Skeletal muscle satellite cell (primary cell): Measurements from ENCODE around the gene RAB1A.

Source experiments
- H3K27me3 ChIP-seq: 2 replicates; pipeline ENCODE4 v1.7.0; 2013; ENCODE audit warnings: low read length; ENCODE audit not compliant: control insufficient read depth, insufficient read depth
- H3K36me3 ChIP-seq: 2 replicates; pipeline ENCODE4 v1.7.0; 2013; ENCODE audit warnings: mild to moderate bottlenecking, control low read depth, low read length; ENCODE audit not compliant: insufficient read depth
- H3K4me1 ChIP-seq: 2 replicates; pipeline ENCODE4 v1.7.0; 2013; ENCODE audit warnings: low read length; ENCODE audit not compliant: control insufficient read depth, insufficient read depth
- H3K4me2 ChIP-seq: 2 replicates; pipeline ENCODE4 v1.7.0; 2013; ENCODE audit warnings: mild to moderate bottlenecking, low read length
- H3K4me3 ChIP-seq: 2 replicates; pipeline ENCODE4 v1.7.0; 2013; ENCODE audit warnings: low read length
- H3K9ac ChIP-seq: 2 replicates; pipeline ENCODE4 v1.7.0; 2013; ENCODE audit warnings: mild to moderate bottlenecking, low read depth, low read length, moderate library complexity
- H3K9me3 ChIP-seq: replicated peaks from 2 replicates; pipeline ENCODE4 v1.7.0; 2013; ENCODE audit warnings: mild to moderate bottlenecking, control low read depth, low read length

The RAB1A gene

GRCh38 chr2:65056215-65057053 is 73.5 kb downstream of the RAB1A start, which contains the start of gene CEP68:
Gene CEP68 (plus strand): TSS chr2:65056416. CDS start chr2:65069445, 13,029 bp downstream.
- no peaks in the 10 kb centered on the region for H3K27me3 ChIP-seq
- H3K9me3 ChIP-seq = peaks cover 3% of the 10 kb centered on the region
- H3K4me3 ChIP-seq = peak within 1 kb of the TSS; percentile 90
- peaks cover 12% of the 10 kb centered on the region for H3K4me1 ChIP-seq
- H3K4me2 ChIP-seq = peak within 1 kb of the TSS; percentile 86
- H3K9ac ChIP-seq = peak within 1 kb of the TSS; percentile 91
- no peaks in the 10 kb centered on the region for H3K36me3 ChIP-seq

- peak overlapping the region; percentile 71 for H3K9ac ChIP-seq
- H3K4me2 ChIP-seq = peak overlapping the region; percentile 86
- H3K27me3 ChIP-seq = no peaks in the 10 kb centered on the region
- peaks cover 4% of the 10 kb centered on the region for H3K9me3 ChIP-seq
- H3K4me1 ChIP-seq = peaks cover 12% of the 10 kb centered on the region
- no peaks in the 10 kb centered on the region for H3K36me3 ChIP-seq
- H3K4me3 ChIP-seq = peak overlapping the region; percentile 90
Measured at GRCh38 chr2:65055422-65056214, 74.3 kb downstream of the RAB1A start.

GRCh38 chr2:65054749-65055421 is 75.0 kb downstream of the RAB1A start:
- Histone ChIP-seq H3K9me3 (peaks cover 4% of the 10 kb centered on the region), H3K27me3 (no peaks in the 10 kb centered on the region), H3K4me3 (no peak overlapping the region), H3K4me1 (peaks cover 12% of the 10 kb centered on the region), H3K36me3 (no peaks in the 10 kb centered on the region), H3K4me2 (no peak overlapping the region), H3K9ac (no peak overlapping the region)

- H3K4me1 ChIP-seq = peaks cover 12% of the 10 kb centered on the region
Measured at GRCh38 chr2:65053199-65053598, 76.7 kb downstream of the RAB1A start.

GRCh38 chr2:65050931-65051330 is 79.0 kb downstream of the RAB1A start:
- Histone ChIP-seq H3K9me3 (peaks cover 4% of the 10 kb centered on the region), H3K27me3 (no peaks in the 10 kb centered on the region), H3K36me3 (no peaks in the 10 kb centered on the region), H3K9ac (no peak overlapping the region), H3K4me1 (peaks cover 4% of the 10 kb centered on the region), H3K4me3 (no peak overlapping the region), H3K4me2 (no peak overlapping the region)

More at GRCh38 chr2:65053199-65053598, 76.7 kb downstream of the RAB1A start:
- Histone ChIP-seq H3K36me3 (no peaks in the 10 kb centered on the region), H3K4me3 (no peak overlapping the region), H3K9ac (no peak overlapping the region), H3K27me3 (no peaks in the 10 kb centered on the region), H3K9me3 (peaks cover 4% of the 10 kb centered on the region), H3K4me2 (no peak overlapping the region)

- Histone ChIP-seq H3K9ac (no peak overlapping the region), H3K9me3 (peaks cover 7% of the 10 kb centered on the region), H3K4me3 (no peak overlapping the region), H3K4me1 (peaks cover 5% of the 10 kb centered on the region), H3K4me2 (no peak overlapping the region), H3K36me3 (no peaks in the 10 kb centered on the region), H3K27me3 (no peaks in the 10 kb centered on the region)
Measured at GRCh38 chr2:65049010-65049639, 80.8 kb downstream of the RAB1A start.

GRCh38 chr2:65046633-65047407 is 83.1 kb downstream of the RAB1A start:
- H3K36me3 ChIP-seq = no peaks in the 10 kb centered on the region
- H3K4me3 ChIP-seq = no peak overlapping the region
- H3K4me1 ChIP-seq = peaks cover 5% of the 10 kb centered on the region
- no peaks in the 10 kb centered on the region for H3K27me3 ChIP-seq
- H3K9me3 ChIP-seq = peaks cover 7% of the 10 kb centered on the region
- no peak overlapping the region for H3K4me2 ChIP-seq
- no peak overlapping the region for H3K9ac ChIP-seq

- H3K36me3 ChIP-seq = no peaks in the 10 kb centered on the region
- peaks cover 4% of the 10 kb centered on the region for H3K9me3 ChIP-seq
- no peak overlapping the region for H3K4me3 ChIP-seq
- no peak overlapping the region for H3K9ac ChIP-seq
- H3K4me1 ChIP-seq = peaks cover 5% of the 10 kb centered on the region
- no peaks in the 10 kb centered on the region for H3K27me3 ChIP-seq
- no peak overlapping the region for H3K4me2 ChIP-seq
Measured at GRCh38 chr2:65045651-65046050, 84.3 kb downstream of the RAB1A start.

- Histone ChIP-seq H3K4me3 (no peak overlapping the region), H3K27me3 (no peaks in the 10 kb centered on the region), H3K4me1 (peaks cover 5% of the 10 kb centered on the region), H3K36me3 (no peaks in the 10 kb centered on the region), H3K9ac (no peak overlapping the region), H3K4me2 (no peak overlapping the region), H3K9me3 (peaks cover 4% of the 10 kb centered on the region)
Measured at GRCh38 chr2:65044097-65044735, 85.7 kb downstream of the RAB1A start.

- Histone ChIP-seq H3K27me3 (no peaks in the 10 kb centered on the region), H3K4me2 (no peak overlapping the region)
Measured at GRCh38 chr2:65043001-65043400, 86.9 kb downstream of the RAB1A start.

More at GRCh38 chr2:65043001-65043400, 86.9 kb downstream of the RAB1A start:
- Histone ChIP-seq H3K36me3 (no peaks in the 10 kb centered on the region), H3K9ac (no peak overlapping the region), H3K4me3 (no peak overlapping the region), H3K9me3 (peaks cover 4% of the 10 kb centered on the region), H3K4me1 (peaks cover 5% of the 10 kb centered on the region)
